Type B pancreatic cell (in vitro differentiated cells): ENCODE measurements around the gene MAP4K5. TPM values are rescaled to one million over a fixed set of nuclear protein-coding genes. Genes with fewer than 3 reads are reported as not detected.
A peak's percentile ranks its signal among the peaks of the same experiment; 100 is the strongest.
"Not testable (repeated sequence)": the region's sequence is repeated elsewhere in the genome, so short reads cannot be mapped to it uniquely, and the experiment has no call there.

Experiments used
- DNase-seq: peaks from one replicate; pipeline ENCODE4 v3.0.0; 2021; ENCODE audit warnings: mixed read lengths; ENCODE audit not compliant: unreplicated experiment; ENCODE audit errors: extremely low spot score
- H3K27ac Mint-ChIP-seq: 2 replicates; pipeline ENCODE4 v1.8.0; 2021; ENCODE audit warnings: mild to moderate bottlenecking, mixed read lengths
- H3K27me3 Mint-ChIP-seq: 2 replicates; pipeline ENCODE4 v1.8.0; 2021; ENCODE audit warnings: mixed read lengths
- H3K36me3 Mint-ChIP-seq: 2 replicates; pipeline ENCODE4 v1.8.0; 2021; ENCODE audit warnings: mixed read lengths
- H3K4me1 Mint-ChIP-seq: one replicate; pipeline ENCODE4 v1.8.0; 2021; ENCODE audit warnings: mixed read lengths; ENCODE audit not compliant: unreplicated experiment
- H3K4me3 Mint-ChIP-seq: 2 replicates; pipeline ENCODE4 v1.8.0; 2021; ENCODE audit warnings: mild to moderate bottlenecking, mixed read lengths
- H3K9me3 Mint-ChIP-seq: 2 replicates; pipeline ENCODE4 v1.8.0; 2021; ENCODE audit warnings: mixed read lengths
- total RNA-seq: library from RNA; stranded (reverse); gene quantifications from 2 replicates; pipeline ENCODE4 v1.2.1, GENCODE V29; 2021; ENCODE audit warnings: low replicate concordance
- TF ChIP-seq, protein P1 (sequence below): fragments of 200-600 bp; sonication (generic); conservative IDR thresholded peaks from 2 replicates; pipeline ENCODE4 v1.5.0; 2021; ENCODE audit warnings: antibody characterized with exemption, mild to moderate bottlenecking

The MAP4K5 gene
- total RNA-seq, 1 donor from 2014 or later, result 58.4 TPM

DNA sequence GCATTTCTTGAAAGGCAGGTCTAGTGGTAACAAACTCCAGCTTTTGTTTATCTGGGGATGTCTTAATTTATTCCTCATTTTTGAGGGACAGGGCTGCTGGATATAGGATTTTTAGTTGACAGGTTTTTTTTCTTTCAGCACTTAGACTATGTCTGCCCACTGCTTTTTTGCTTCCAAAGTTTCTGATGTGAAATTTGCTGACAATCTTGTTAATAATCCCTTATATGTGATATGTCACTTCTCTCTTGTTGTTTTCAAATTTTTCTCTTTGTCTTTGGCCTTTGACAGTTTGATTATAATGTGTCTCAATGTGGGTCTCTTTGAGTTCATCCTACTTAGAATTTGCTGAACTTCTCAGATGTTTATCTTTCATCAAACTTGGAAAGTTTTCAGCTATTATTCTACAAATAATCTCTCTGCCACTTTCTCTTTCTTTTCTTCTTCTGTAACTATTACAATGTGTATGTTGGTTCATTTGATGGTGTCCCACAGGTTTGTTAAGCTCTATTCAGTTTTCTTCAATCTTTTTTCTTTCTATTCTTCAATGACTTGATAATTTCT lies 37.4 kb upstream of the MAP4K5 start:
- Mint-ChIP-seq H3K27ac (no peak overlapping the region), H3K27me3 (no peaks in the 10 kb centered on the region), H3K36me3 (peaks cover 8% of the 10 kb centered on the region), H3K4me3 (no peak overlapping the region), H3K4me1 (no peaks in the 10 kb centered on the region), H3K9me3 (peaks cover 13% of the 10 kb centered on the region)
- TF ChIP-seq, protein P1, sequence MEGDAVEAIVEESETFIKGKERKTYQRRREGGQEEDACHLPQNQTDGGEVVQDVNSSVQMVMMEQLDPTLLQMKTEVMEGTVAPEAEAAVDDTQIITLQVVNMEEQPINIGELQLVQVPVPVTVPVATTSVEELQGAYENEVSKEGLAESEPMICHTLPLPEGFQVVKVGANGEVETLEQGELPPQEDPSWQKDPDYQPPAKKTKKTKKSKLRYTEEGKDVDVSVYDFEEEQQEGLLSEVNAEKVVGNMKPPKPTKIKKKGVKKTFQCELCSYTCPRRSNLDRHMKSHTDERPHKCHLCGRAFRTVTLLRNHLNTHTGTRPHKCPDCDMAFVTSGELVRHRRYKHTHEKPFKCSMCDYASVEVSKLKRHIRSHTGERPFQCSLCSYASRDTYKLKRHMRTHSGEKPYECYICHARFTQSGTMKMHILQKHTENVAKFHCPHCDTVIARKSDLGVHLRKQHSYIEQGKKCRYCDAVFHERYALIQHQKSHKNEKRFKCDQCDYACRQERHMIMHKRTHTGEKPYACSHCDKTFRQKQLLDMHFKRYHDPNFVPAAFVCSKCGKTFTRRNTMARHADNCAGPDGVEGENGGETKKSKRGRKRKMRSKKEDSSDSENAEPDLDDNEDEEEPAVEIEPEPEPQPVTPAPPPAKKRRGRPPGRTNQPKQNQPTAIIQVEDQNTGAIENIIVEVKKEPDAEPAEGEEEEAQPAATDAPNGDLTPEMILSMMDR, result no peak
- no peak for DNase-seq

DNA sequence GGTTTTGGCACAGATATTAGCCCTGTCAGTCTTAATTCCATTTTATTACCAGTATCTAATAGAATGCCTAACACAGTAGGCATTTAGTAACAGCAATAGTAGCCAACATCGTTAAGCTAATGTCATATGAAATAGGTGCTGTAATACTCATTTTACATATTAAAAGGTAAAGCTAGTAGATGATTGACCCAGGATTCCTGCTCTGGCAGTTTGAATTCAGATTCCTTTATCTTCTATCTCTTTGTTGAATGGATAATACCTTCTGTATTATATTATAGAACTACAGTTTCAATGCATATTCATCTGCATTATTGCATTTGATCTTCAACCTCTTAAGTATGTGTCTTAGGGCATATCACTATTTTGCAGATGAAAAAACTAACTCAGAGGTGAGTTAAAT lies 30.5 kb upstream of the MAP4K5 start:
- Mint-ChIP-seq H3K27ac (no peak overlapping the region), H3K27me3 (peaks cover 6% of the 10 kb centered on the region), H3K4me3 (no peak overlapping the region), H3K36me3 (peaks cover 1% of the 10 kb centered on the region), H3K4me1 (peaks cover 13% of the 10 kb centered on the region), H3K9me3 (no peaks in the 10 kb centered on the region)
- no peak for DNase-seq
- TF ChIP-seq, protein P1, result no peak

DNA sequence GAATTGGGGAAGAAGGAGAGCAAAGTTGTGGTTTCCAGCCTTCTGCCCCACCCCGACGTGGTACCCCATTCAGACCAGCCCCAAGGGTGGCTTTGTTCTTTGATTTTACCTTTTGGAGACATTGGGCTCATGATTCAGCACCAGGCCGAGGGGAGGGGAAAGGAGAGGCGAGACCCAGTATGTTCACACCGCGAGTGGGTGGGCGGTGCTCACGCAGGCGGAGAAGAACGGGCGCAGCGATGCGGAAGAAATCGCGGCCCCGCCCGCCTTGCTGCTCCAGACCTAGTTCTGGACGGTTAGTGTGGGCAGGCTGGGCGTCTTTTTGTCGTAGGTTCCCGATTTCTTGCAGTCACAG lies 28.5 kb upstream of the MAP4K5 start:
- H3K4me1 Mint-ChIP-seq, result peaks cover 13% of the 10 kb centered on the region
- H3K4me3 Mint-ChIP-seq, result peak overlapping the region; percentile 94
- peak overlapping the region; percentile 94 for H3K27ac Mint-ChIP-seq
- TF ChIP-seq, protein P1, result no peak
- H3K27me3 Mint-ChIP-seq, result peaks cover 9% of the 10 kb centered on the region
- H3K9me3 Mint-ChIP-seq, result no peaks in the 10 kb centered on the region
- no peaks in the 10 kb centered on the region for H3K36me3 Mint-ChIP-seq
- peak; percentile 73 for DNase-seq

DNA sequence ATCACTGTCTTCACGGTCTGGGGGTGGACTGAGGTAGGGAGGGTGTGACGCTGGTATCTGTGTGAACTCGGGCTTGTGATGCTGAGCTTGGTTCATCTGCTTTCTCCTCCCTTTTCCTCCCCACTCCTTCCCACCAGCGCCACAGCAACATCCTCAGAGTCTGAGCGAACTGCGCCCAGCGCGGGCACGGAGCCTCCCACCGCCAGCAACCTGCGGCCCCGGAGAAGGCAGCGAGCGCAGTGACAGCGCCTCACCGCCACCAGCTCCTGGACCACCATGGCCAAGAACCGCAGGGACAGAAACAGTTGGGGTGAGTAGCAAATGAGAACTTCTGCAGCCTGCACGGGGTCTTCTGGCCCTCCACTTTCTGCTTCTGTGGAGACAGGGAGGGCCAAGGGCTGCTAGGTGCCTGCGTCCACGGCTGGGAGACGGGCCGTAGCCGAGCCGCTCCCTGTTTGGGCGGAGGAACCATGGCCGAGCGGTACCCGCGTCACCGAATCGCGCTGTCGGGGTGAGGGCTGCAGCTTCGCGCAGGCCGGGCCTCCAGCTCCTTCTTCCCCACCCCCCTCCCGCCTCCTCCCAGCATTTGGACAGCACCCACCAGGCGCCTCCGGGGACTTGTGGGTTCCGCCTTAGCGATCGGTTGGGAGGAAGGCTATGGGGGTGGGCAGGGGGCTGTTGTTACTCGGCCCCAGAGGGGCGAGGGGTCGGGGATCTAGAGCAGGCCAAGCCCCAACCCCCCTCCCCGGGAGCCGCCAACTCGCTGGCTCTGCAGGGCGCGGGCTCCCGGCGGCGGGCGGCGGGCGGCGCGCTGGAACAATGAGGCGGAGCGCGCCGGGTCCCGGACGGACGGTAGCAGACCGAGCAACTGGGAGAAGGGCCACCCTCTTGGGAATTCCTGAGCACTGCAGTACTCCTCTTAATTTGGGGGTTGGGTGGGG lies 27.9 kb upstream of the MAP4K5 start, which contains the start of gene ATL1:
TSS of gene ATL1 (plus strand) at position 156 of the 941 bp plus-strand sequence. CDS start at position 277, 121 bp downstream.
- H3K9me3 Mint-ChIP-seq, result no peaks in the 10 kb centered on the region
- TF ChIP-seq, protein P1, result peak; percentile 37
- peaks cover 13% of the 10 kb centered on the region for H3K4me1 Mint-ChIP-seq
- H3K27ac Mint-ChIP-seq, result peak within 1 kb of the TSS; percentile 94
- peak within 1 kb of the TSS; percentile 94 for H3K4me3 Mint-ChIP-seq
- no peaks in the 10 kb centered on the region for H3K36me3 Mint-ChIP-seq
- peaks cover 13% of the 10 kb centered on the region for H3K27me3 Mint-ChIP-seq
- peak; percentile 81 for DNase-seq

DNA sequence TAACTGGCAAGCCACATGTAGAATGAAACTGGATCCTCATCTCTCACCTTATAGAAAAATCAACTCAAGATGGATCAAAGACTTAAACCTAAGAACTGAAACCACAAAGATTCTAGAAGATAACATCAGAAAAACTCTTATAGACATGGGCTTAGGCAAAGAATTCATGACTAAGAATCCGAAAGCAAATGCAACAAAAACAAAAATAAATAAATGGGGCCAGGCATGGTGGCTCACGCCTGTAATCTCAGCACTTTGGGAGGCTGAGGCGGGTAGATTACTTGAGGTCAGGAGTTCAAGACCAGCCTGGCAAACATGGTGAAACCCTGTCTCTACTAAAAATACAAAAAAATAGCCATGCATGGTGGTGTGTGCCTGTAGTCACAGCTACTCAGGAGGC lies 20.4 kb upstream of the MAP4K5 start:
- not testable (repeated sequence) for H3K36me3 Mint-ChIP-seq, H3K9me3 Mint-ChIP-seq, H3K4me3 Mint-ChIP-seq, H3K27me3 Mint-ChIP-seq, H3K27ac Mint-ChIP-seq, H3K4me1 Mint-ChIP-seq, DNase-seq

DNA sequence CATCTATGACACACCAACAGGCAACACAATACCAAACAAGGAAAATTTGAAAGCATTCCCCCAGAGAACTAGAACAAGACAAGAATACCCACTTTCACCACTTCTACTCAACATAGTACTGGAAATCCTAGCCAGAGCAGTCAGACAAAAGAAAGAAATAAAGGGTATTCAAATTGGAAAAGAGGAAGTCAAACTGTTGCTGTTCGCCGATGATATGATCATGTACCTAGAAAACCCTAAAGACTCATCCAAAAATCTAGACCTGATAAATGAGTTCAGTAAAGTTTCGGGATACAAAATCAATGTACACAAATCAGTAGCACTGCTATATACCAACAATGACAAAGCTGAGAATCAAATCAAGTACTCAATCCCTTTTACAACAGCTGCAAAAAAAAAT lies 19.5 kb upstream of the MAP4K5 start:
- TF ChIP-seq, protein P1, result no peak
- DNase-seq, result no peak
- no peaks in the 10 kb centered on the region for H3K4me1 Mint-ChIP-seq
- H3K27ac Mint-ChIP-seq, result no peak overlapping the region
- H3K9me3 Mint-ChIP-seq, result peaks cover 5% of the 10 kb centered on the region
- no peak overlapping the region for H3K4me3 Mint-ChIP-seq
- no peaks in the 10 kb centered on the region for H3K36me3 Mint-ChIP-seq
- peaks cover 4% of the 10 kb centered on the region for H3K27me3 Mint-ChIP-seq
